Mammary epithelial cell (primary cell): ENCODE results near the gene ARHGEF25.

Experiments used
- CTCF ChIP-seq, 2 donors: IDR thresholded peaks in 1 of 2; conservative IDR thresholded peaks in 1 of 2; 2 replicates each; pipeline ENCODE4 v1.5.1; 2011 to 2012; ENCODE audit warnings: inconsistent platforms in 2 of 2, low read length in 2 of 2, mild to moderate bottlenecking in 2 of 2, control low read depth in 1 of 2, low read depth in 1 of 2; ENCODE audit not compliant: insufficient read depth in 1 of 2; ENCODE audit errors: extremely low read depth in 1 of 2
- EZH2 ChIP-seq: IDR thresholded peaks from 2 replicates; pipeline ENCODE4 v1.6.1; 2012; ENCODE audit warnings: low read length, inconsistent platforms, borderline replicate concordance

DNA sequence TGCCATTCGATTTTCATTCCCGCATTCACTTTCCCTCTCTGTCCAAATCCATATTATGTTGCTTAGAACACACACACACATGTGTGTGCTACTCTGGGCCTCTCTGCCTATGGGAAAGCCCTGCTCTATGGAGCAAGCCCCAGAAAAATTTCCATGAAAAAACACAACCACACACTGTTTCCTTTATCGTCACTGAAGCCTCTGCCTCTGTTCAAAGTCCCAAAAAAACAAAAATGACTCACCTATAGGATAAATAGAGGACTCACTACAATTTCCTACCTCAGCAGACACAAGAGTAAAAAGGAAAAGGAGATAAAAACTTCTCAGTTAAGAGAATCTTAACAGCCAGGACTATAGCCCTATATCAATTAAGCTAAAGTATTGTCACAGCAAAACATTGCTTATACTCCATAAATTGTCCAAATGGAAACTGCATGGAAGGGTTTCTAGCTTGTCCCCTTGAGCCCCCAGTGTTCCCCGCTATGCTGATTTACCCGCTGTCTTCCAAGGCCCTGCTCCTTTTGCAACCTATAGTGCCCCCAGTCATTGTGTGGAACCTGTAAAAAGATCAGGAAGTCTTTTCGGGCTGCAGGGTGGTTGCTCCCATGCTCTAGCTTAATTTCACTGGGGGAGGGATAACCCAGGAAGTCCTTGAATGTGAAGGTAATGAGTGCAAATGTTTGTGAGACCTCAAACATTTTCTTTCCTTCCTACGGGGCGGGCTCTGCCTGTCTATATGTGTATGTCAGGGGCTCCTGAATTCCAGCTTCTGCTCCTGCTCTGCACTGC is 31.4 kb upstream of the ARHGEF25 start:
- no peak for TF ChIP-seq CTCF (conservative IDR thresholded peaks at IDR 0.05 in 1 of 2, IDR thresholded peaks at IDR 0.05 in 1 of 2; ENCODE audit: extremely low read depth in 1 of 2, insufficient read depth in 1 of 2, low read depth in 1 of 2, low read length in 2 of 2)
- TF ChIP-seq EZH2, result no peak
